Hematopoietic multipotent progenitor cell treated with erythropoietin and hydrocortisone succinate and interleukin-3 and kit ligand, for 17 days (in vitro differentiated cells): ENCODE data around the gene MYO3A.
"Not testable (repeated sequence)": the region's sequence is repeated elsewhere in the genome, so short reads cannot be mapped to it uniquely, and the experiment has no call there.

Experiments used
- DNase-seq: peaks from one replicate; pipeline ENCODE4 v3.0.0-alpha.2; 2015; ENCODE audit warnings: low spot score

Gene MYO3A

GRCh38 chr10:25974897-25975459, 40.9 kb downstream of the MYO3A start:
- no peak for DNase-seq

DNA sequence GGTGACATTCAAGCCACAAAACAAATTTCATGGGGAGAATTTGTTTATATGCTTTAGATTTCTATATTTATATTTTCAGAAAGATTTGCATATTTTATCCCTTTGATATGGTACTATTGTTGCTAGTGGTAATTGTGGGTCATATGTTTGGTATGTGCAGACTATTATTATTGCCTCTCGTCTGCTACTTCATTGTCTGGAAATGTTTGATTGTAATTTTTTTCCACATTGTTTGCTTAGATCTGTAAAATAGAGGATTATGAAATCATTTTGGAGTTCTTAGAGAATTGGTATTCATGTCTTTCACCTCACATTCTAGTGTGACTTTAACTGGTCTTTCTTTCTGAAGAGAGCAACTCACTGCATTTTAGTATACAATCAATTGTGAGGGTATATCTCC, 44.7 kb downstream of the MYO3A start:
- no peak for DNase-seq

GRCh38 chr10:25982107-25982506, 48.1 kb downstream of the MYO3A start:
- no peak for DNase-seq

- no peak for DNase-seq
These were observed 54.6 kb downstream of the MYO3A start for GRCh38 chr10:25988583-25988982.

DNA sequence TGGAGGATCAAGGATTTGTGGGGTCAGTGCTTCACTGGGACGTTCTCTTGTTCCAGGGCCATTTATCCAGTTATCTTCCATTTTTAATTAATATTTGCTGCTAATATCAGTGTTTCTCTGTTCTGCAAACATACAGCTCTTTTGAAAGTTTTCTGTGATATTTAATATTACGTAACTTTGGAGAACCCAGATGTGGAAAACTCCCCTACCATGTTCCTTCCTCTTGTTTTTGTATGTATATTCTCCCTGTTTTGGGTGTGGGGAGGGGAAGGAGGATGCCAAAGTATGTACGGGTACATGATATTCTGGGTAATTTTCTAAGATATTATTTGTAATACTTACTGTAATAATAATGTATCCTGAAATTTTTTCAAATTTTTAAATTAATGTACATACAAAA, 55.9 kb downstream of the MYO3A start:
- no peak for DNase-seq

GRCh38 chr10:25999295-25999981, 65.4 kb downstream of the MYO3A start:
- DNase-seq, result no peak

DNA sequence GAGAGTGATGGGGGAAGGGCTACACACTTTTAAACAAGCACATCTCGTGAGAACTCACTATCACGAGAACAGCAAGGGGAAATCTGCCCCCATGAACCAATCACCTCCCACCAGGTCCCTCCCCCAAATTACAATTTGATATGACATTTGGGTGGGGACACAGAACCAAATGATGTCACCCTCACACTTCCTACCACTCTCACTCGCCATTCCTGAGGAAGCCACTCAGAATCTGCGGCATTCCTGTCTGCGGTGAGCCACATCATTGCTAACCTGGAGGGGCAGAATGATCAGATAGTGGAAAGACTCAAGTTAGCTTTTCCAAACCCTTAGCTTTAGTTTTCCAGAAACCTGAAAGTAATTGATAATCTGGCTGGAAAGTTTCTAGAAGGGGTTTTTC, 66.9 kb downstream of the MYO3A start:
- DNase-seq, result no peak

GRCh38 chr10:26002466-26002865, 68.4 kb downstream of the MYO3A start:
- DNase-seq, result not testable (repeated sequence)

DNA sequence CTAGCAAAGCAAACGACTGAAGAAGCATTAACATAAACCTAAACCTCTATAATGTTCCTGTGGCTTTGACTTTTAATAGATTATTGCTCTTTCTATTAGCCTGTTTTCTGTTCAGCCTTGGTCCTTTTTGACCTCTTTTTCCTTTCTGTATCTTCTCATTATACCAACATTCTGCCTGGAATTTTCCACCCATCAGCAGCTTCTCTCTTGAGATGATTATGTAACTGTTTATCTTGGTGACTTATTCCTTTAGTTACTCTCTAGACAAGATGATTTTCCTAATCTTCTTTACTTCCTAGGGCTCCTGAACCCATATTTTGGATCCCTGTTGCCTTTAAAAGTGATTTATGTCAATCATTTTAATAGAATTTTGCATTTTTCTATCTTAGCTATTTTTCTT, 81.1 kb downstream of the MYO3A start:
- no peak for DNase-seq

DNA sequence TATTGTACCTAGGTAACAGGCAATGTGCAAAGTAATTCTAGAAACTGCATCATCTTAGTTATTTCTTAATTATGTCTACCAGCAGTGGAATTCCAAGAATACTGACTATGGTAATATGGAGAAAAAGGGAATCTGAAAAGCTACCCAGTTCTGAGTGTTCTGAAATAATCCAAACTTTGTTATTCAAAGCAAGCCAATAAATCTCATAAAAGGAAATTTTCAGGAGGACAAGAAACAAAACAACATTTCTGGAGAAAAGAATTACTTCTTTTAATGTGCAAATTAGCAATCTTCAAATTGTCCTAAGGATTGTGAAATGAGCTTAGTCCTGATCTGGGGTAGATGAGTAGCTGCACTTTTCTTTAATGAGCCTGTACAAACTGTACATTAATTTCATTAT, 88.8 kb downstream of the MYO3A start:
- no peak for DNase-seq

GRCh38 chr10:26024303-26024702, 90.3 kb downstream of the MYO3A start:
- DNase-seq, result no peak

DNA sequence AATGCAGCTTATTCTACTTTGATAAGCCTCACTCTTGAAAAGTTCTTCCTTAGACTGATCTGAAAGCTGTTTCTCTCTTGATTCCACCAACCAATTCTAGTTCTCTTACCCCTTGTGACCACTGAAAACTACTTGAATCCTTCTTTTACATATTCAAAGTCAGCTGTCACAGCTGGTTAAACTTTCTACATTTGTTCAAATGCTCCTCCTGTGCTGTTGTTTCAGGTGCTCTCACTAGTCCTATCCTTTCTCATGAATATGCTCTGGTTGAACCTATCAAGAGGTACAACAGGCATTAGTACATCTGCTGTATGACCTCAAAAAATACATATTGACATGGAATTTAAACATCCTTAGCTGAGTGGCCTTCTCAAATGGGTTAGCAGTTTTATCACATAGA, 91.5 kb downstream of the MYO3A start:
- DNase-seq, result no peak

- DNase-seq, result no peak
These were observed 95.8 kb downstream of the MYO3A start for GRCh38 chr10:26029858-26030257.

- DNase-seq, result no peak
These were observed 97.3 kb downstream of the MYO3A start for GRCh38 chr10:26031300-26031699.

DNA sequence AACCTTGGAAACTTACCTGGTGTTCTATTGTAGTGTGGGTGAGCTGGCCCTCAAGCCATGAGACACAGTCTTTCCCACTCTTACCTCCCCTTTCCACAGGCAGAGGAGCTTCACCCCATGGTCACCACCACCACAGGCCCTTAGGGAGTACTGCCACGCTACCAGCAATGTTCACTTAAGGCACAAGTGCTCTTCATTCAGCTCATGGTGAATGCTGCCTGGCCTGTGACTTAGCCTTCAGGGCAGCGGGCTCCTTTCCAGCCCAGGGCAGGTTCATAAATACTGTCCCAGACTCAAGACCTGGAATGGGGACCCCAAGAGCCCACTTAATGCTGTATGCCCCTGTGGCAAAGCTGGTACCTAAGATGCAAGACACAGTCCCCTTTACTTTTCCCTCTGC, 109.4 kb downstream of the MYO3A start:
- no peak for DNase-seq

DNA sequence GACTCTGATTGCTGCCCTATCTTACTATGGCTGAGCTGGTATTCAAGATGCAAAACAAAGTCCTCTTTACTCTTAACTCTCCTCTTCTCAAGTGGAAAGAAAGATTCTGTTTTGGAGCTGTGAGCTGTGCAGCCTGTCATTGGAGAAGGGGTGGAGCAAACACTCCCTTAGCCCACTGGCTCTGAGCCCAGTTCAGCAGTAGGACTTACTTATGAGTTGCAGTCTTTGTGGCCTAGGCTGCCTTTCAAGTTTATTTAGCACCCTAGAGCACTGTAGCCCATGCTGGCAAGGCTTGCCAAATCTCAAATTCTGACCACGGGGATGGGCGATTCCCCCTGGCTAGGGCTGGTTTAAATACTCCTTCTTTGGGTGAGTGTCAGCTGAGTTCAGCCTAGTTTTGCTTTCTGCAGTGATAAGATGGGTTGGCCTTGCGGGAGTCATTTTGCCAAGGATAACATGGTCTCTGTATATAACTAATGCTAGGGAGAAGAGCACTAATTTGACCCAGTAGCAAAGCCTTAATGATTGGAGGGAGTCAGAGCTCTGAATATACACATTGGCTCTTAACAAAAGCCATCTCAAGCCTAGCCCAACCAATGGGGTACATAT, 110.2 kb downstream of the MYO3A start:
- no peak for DNase-seq

GRCh38 chr10:26046073-26046700, 112.2 kb downstream of the MYO3A start:
- DNase-seq, result no peak

DNA sequence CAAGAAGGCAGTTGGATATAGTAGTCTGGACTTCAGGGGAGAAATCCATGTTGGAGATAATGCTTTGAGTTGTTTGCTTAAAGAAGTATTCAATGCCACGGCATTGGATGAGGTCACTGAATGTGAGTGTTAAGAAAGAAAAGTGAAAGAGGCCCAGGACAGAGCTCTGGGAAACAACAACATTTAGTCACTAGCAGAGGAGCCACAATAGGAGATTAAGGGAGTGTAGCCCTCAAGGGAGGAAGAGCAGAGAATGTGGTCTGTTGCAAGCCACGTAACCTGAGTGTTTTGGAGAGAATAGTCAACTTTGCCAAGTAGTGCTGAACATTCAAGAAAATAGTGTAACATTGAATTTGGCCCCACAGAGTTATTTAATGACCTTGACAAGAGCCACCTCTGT, 114.7 kb downstream of the MYO3A start:
- no peak for DNase-seq

DNA sequence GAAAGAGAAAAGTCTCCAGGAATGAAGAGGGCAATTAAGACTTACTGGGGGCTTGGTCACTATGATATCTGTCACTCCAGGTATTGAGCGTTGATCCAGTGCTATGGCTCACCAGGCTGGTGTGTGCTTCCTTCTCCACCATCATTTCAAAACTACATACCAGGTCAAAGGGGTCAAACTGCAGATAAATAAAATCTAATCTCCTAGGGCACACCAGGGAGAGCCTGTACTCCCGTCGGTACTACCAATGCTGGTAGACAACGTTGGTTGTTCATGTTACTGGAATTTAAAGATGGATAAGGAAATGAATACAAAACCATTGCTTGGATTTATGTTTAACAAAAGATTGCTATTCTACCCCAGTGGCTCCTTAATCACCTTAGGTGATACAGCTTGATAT, 118.3 kb downstream of the MYO3A start:
- DNase-seq, result no peak

- DNase-seq, result no peak
These were observed 123.4 kb downstream of the MYO3A start for GRCh38 chr10:26057466-26057865.

DNA sequence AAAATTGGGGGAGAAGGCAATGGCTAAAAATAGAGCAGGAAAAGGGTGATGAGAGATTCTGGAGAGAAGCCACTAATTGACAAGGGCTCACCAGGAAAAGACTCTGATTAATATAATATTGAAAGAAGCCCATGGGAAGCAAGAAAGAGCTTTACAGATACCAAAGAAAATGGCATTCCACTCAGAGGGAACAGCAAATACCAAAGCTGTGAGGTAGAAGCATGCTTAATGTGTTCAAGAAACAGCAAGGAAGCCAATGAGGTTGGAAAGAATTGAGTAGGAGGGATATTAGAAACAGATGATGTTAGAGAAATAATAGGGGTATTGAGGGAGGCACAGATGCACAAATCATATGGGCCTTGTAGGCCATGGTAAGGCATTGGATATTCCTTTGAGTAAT, 130.1 kb downstream of the MYO3A start:
- no peak for DNase-seq

- DNase-seq, result no peak
These were observed 133.7 kb downstream of the MYO3A start for GRCh38 chr10:26067680-26068079.

DNA sequence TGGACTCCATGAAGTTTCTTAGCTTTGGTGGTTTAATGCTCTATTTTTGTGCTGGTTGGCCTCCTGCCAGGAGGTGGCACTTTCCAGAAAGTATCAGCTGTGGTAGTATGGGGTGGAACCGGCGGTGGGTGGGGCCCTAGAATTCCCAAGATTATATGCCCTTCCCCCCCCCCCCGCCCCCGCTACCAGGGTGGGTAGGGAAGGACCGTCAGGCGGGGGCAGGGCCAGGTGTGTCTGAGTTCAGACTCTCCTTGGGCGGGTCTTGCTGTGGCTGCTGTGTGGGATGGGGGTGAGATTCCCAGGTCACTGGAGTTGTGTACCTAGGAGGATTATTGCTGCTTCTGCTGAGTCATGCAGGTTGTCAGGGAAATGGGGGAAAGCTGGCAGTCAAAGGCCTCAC, 146.9 kb downstream of the MYO3A start:
- DNase-seq, result not testable (repeated sequence)
